VCaP (cell line): ENCODE results near the gene TOMM22.

ENCODE experiments used
- H3K27ac ChIP-seq: fragments of 450-650 bp; 2 replicates; pipeline ENCODE4 v1.5.1; 2017
- TF ChIP-seq, protein P1 (sequence below): fragments of 450-650 bp; conservative IDR thresholded peaks from 2 replicates; pipeline ENCODE4 v1.5.1; 2017; ENCODE audit warnings: mild to moderate bottlenecking, moderate library complexity

Gene TOMM22

DNA sequence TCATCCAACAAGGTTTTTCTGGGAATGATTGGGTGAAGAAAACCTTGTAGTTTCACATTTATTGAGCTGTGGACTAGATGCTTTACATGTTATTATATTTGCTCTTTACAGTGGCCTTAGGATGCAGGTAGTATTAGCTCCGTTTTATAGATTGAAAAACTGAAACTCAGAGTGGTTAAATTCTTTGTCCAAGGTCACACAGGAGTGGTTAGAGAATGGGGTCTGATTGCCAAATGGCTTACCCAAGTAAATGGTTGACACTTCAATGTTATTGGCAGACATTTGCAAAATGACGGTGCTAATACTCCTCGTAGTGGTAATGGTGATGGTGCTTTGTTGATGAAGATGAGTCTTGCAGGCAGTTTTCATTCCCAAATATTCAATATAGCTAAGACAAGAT is 26.2 kb downstream of the TOMM22 start:
- peak overlapping the region; percentile 90 for H3K27ac ChIP-seq
- TF ChIP-seq, protein P1, sequence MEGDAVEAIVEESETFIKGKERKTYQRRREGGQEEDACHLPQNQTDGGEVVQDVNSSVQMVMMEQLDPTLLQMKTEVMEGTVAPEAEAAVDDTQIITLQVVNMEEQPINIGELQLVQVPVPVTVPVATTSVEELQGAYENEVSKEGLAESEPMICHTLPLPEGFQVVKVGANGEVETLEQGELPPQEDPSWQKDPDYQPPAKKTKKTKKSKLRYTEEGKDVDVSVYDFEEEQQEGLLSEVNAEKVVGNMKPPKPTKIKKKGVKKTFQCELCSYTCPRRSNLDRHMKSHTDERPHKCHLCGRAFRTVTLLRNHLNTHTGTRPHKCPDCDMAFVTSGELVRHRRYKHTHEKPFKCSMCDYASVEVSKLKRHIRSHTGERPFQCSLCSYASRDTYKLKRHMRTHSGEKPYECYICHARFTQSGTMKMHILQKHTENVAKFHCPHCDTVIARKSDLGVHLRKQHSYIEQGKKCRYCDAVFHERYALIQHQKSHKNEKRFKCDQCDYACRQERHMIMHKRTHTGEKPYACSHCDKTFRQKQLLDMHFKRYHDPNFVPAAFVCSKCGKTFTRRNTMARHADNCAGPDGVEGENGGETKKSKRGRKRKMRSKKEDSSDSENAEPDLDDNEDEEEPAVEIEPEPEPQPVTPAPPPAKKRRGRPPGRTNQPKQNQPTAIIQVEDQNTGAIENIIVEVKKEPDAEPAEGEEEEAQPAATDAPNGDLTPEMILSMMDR: no peak

DNA sequence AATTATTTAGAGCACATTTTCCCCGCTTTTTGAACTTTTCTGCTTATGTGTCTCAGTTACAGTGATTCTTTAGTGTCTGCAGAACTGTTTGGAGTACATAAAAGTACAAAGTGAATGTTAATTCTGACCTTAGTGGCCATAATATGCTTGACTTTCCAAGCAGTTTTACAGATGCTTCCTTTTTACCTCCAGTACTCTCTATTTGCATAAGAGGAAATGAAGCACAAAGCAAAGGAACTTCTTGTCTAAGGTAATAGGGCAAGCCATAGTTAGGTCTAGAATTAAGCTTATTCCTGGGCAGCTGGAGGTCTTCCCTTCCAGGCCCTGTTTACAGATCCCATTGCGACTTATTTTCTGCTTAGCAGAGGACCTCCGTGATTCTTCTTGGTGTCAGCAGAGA is 27.5 kb downstream of the TOMM22 start:
- H3K27ac ChIP-seq: no peak overlapping the region

DNA sequence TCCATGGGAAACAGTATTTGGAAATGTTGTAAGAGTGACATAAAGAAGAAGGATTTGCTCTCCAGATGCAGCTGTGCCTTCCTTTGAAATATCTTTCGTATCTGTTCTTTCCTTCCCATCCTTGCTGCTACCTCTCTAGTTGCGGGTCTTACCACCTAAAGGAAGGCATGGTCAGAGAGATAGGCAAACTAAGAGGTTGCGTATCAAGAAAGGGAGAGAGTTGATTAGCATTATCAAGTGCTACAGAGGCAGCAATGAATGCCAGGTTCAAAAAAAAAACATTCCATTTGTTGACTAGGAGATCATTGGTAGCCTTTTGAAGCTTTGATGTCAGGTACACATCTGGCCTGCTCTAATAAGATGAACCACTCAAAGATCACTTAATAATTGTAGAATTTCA is 28.6 kb downstream of the TOMM22 start:
- TF ChIP-seq, protein P1: no peak
- H3K27ac ChIP-seq: no peak overlapping the region

More for the DNA sequence above, 27.5 kb downstream of the TOMM22 start:
- TF ChIP-seq, protein P1: no peak

DNA sequence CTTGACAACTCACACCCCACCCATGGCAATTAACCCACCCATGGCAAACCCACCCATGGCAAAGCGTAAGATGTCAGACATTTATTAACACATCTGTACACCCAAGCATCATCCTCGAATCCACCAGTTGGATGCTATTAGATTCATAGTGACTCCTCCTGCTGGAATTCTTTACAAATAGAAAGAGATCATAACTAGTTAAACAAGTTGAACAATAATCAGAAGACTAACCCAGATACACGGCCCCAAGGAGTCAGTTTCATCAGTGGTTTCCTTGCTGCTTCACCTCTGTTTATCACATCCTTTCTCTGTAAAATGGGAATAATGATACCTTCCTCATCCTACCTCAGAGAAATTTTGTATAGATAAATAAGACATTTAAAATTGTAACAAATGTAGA is 29.1 kb downstream of the TOMM22 start:
- TF ChIP-seq, protein P1: no peak
- H3K27ac ChIP-seq: no peak overlapping the region

DNA sequence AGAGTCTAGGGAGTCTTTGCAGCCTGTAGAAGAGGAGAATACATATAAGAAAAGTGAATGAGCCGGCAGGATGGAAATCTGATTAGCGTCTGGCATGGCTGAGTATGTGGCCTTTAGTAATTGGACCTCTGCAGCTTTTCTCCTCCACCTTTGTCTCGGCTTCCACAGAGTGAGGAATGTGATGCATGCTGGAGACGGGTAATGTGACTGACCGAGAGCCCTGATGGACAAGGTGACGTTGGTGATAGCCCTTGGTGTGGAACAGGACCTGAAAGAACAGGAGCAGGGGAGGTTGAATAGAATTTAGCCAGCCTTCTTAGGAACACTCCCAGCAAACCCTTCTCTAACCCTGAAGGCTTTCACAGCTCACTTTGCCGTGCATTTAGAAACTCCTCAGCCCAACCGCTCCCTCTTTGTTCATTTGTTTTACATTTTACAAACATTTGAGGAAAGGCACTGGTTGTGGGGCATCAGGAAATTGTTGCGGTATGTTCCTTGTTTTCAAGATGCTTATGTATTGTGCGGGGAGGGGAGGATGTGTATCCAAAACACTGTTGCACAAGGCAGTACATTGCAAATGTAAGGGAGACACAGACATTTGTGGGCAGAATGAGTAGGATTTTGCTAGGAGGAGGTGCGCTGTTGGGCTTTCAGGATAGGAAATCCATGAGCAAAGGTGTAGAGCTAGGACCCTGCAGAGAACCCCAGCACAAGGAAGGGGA is 30.9 kb downstream of the TOMM22 start:
- TF ChIP-seq, protein P1: no peak
- H3K27ac ChIP-seq: no peak overlapping the region

DNA sequence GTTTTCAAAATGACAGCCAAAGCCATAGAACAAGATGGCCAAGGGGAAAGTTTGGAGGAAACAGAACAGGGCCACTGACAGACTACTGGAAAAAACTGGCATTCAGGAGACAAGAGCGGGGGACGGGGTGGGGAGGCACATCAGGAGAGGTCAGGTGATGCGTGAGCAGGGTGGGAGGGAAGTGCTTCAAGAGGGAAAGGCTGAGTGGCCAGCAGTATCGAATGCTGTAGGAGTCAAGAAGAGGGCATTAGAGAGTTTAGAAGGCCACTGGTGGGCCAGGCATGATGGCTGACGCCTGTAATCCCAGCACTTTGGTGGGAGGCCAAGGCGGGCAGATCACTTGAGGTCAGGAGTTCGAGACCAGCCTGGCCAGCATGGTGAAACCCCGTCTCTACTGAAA is 32.2 kb downstream of the TOMM22 start:
- H3K27ac ChIP-seq: no peak overlapping the region
- TF ChIP-seq, protein P1: no peak

DNA sequence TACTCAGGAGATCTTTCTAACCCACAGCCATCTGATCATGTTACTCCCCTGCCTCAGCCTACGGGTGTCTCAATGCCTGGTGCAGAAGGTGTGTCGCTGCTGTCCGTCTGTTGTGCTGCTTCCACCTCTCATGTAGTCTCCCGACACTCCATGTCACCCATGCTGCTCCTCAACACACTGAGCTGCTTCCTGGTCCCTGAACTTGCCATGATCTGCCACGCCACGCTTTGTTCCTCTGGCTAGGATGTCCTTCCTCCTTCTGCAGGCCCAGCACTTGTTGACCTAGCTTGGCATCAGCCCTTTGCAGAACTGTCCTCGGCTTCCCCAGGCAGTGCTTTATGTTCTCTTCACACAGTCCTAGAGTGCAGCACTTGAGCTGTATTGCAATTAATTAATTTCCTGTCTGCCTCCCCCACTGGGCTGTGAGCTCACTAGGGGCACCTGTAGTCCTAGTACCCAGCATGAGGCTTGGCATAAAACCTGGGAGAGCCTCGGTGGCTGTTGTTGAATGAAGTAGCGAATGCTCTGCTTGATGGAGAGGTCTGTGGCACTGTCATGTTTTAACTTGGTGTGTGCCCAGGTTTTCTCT is 33.5 kb downstream of the TOMM22 start:
- TF ChIP-seq, protein P1: no peak
- no peak overlapping the region for H3K27ac ChIP-seq
